Measurements from ENCODE around the gene SOCS7.

Gene SOCS7

GRCh38 chr17:38442548-38442947 lies 90.9 kb downstream of the SOCS7 start:
- DNase-seq: no peak

- DNase-seq: no peak
Observed at GRCh38 chr17:38443356-38444031, 91.8 kb downstream of the SOCS7 start.

GRCh38 chr17:38444151-38444550 lies 92.5 kb downstream of the SOCS7 start:
- DNase-seq: peak; percentile 79

- DNase-seq: no peak
Observed at GRCh38 chr17:38447502-38448085, 96.0 kb downstream of the SOCS7 start.

- no peak for DNase-seq
Observed at GRCh38 chr17:38448208-38448771, 96.6 kb downstream of the SOCS7 start.

- no peak for DNase-seq
Observed at GRCh38 chr17:38449364-38449763, 97.7 kb downstream of the SOCS7 start.

GRCh38 chr17:38450557-38451029 lies 98.9 kb downstream of the SOCS7 start:
- no peak for DNase-seq

- no peak for DNase-seq
Observed at GRCh38 chr17:38451030-38451839, 99.6 kb downstream of the SOCS7 start.

GRCh38 chr17:38451840-38452529 lies 100.3 kb downstream of the SOCS7 start:
- DNase-seq: no peak

- no peak for DNase-seq
Observed at GRCh38 chr17:38452719-38453118, 101.1 kb downstream of the SOCS7 start.

GRCh38 chr17:38453951-38454421 lies 102.3 kb downstream of the SOCS7 start:
- DNase-seq: no peak

GRCh38 chr17:38454532-38454931 lies 102.9 kb downstream of the SOCS7 start:
- no peak for DNase-seq

All from activated CD8-positive, alpha-beta memory T cell treated with anti-CD3 and anti-CD28 coated beads, Interleukin-2, amount 50 U/mL, for 48 hours (primary cell).